GM23338 (cell line): ENCODE data around the gene DDX21. TPM values are rescaled to one million over a fixed set of nuclear protein-coding genes. Genes with fewer than 3 reads are reported as not detected.

ENCODE experiments used
- ATAC-seq: fragments of 200-7000 bp; cut with Tn5 transposase; 3 replicates; pipeline ENCODE4 v1.9.1; 2020
- DNase-seq: peaks from one replicate; pipeline ENCODE4 v3.0.0-alpha.2; 2015; ENCODE audit warnings: low spot score
- H2AFZ ChIP-seq: fragments of 200-600 bp; sonication (generic); 2 replicates; pipeline ENCODE4 v1.8.0; 2016; ENCODE audit warnings: antibody characterized with exemption, mild to moderate bottlenecking, moderate library complexity
- H3F3A ChIP-seq: fragments of 200-600 bp; sonication (generic); replicated peaks from 2 replicates; pipeline ENCODE4 v1.8.0; 2017; ENCODE audit warnings: antibody characterized with exemption, mixed run types, low read depth
- H3K27ac ChIP-seq: fragments of 200-600 bp; sonication (generic); 2 replicates; pipeline ENCODE4 v1.6.1; 2016; ENCODE audit warnings: low read depth
- H3K27me3 ChIP-seq: fragments of 200-600 bp; sonication (generic); 2 replicates; pipeline ENCODE4 v1.8.0; 2016; ENCODE audit warnings: mild to moderate bottlenecking, mixed run types, moderate library complexity; ENCODE audit not compliant: insufficient read depth
- H3K36me3 ChIP-seq: fragments of 200-600 bp; sonication (generic); 2 replicates; pipeline ENCODE4 v1.8.0; 2016; ENCODE audit warnings: mild to moderate bottlenecking; ENCODE audit not compliant: insufficient read depth
- H3K4me1 ChIP-seq: fragments of 200-600 bp; sonication (generic); 2 replicates; pipeline ENCODE4 v1.8.0; 2016; ENCODE audit warnings: mild to moderate bottlenecking, moderate library complexity; ENCODE audit not compliant: insufficient read depth
- H3K4me2 ChIP-seq: fragments of 200-600 bp; sonication (generic); 2 replicates; pipeline ENCODE4 v1.7.1; 2017; ENCODE audit warnings: mixed run types
- H3K4me3 ChIP-seq: fragments of 200-600 bp; sonication (generic); 2 replicates; pipeline ENCODE4 v1.6.1; 2016; ENCODE audit warnings: mixed run types
- H3K79me2 ChIP-seq: fragments of 200-600 bp; sonication (generic); replicated peaks from 2 replicates; pipeline ENCODE4 v1.8.0; 2017; ENCODE audit warnings: mild to moderate bottlenecking; ENCODE audit not compliant: insufficient read depth
- H3K9me2 ChIP-seq: fragments of 200-600 bp; sonication (generic); 2 replicates; pipeline ENCODE4 v1.8.0; 2017; ENCODE audit not compliant: insufficient read depth
- H4K20me1 ChIP-seq: fragments of 200-600 bp; sonication (generic); replicated peaks from 2 replicates; pipeline ENCODE4 v1.8.0; 2017; ENCODE audit warnings: mild to moderate bottlenecking; ENCODE audit not compliant: insufficient read depth
- H3K27ac Mint-ChIP-seq: 2 replicates; pipeline ENCODE4 v1.8.0; 2020; ENCODE audit warnings: inconsistent platforms, mild to moderate bottlenecking, moderate library complexity, mixed read lengths
- H3K27me3 Mint-ChIP-seq: 3 replicates; pipeline ENCODE4 v1.8.0; 2022; ENCODE audit warnings: low read depth, mild to moderate bottlenecking, moderate library complexity, mixed read lengths, inconsistent platforms; ENCODE audit not compliant: insufficient read depth, poor library complexity
- H3K36me3 Mint-ChIP-seq: 3 replicates; pipeline ENCODE4 v1.8.0; 2021; ENCODE audit warnings: low read depth, mild to moderate bottlenecking, inconsistent platforms, moderate library complexity, mixed read lengths
- H3K4me1 Mint-ChIP-seq: 3 replicates; pipeline ENCODE4 v1.8.0; 2020; ENCODE audit warnings: mild to moderate bottlenecking, inconsistent platforms, mixed read lengths
- H3K4me3 Mint-ChIP-seq: 3 replicates; pipeline ENCODE4 v1.8.0; 2021; ENCODE audit warnings: moderate library complexity, mild to moderate bottlenecking, inconsistent platforms, mixed read lengths
- H3K9me3 Mint-ChIP-seq: 3 replicates; pipeline ENCODE4 v1.8.0; 2020; ENCODE audit warnings: moderate library complexity, mild to moderate bottlenecking, inconsistent platforms, mixed read lengths
- EZH2 ChIP-seq: fragments of 200-600 bp; sonication (generic); IDR thresholded peaks from one replicate; pipeline ENCODE4 v1.8.0; 2017; ENCODE audit warnings: antibody characterized with exemption, mild to moderate bottlenecking, low read depth; ENCODE audit not compliant: unreplicated experiment
- EZH2phosphoT487 ChIP-seq: fragments of 200-600 bp; sonication (generic); IDR thresholded peaks from one replicate; pipeline ENCODE4 v1.8.1; 2018; ENCODE audit warnings: antibody characterized with exemption; ENCODE audit not compliant: unreplicated experiment
- JUNB ChIP-seq: IDR thresholded peaks from one replicate; pipeline ENCODE4 v1.6.1; 2016; ENCODE audit warnings: antibody characterized with exemption; ENCODE audit not compliant: unreplicated experiment
- NANOG ChIP-seq: IDR thresholded peaks from 2 replicates; pipeline ENCODE4 v1.6.1; 2016; ENCODE audit warnings: antibody characterized with exemption, borderline replicate concordance
- STAT1 ChIP-seq: IDR thresholded peaks from one replicate; pipeline ENCODE4 v1.6.1; 2016; ENCODE audit warnings: antibody characterized with exemption; ENCODE audit not compliant: unreplicated experiment
- ZNF114 ChIP-seq: fragments of 250-450 bp; sonication (Bioruptor Pico); IDR thresholded peaks from 2 replicates; pipeline ENCODE4 v1.5.0; 2020; ENCODE audit warnings: mild to moderate bottlenecking, moderate library complexity
- ZNF331 ChIP-seq: fragments of 250-450 bp; sonication (Bioruptor Pico); IDR thresholded peaks from 2 replicates; pipeline ENCODE4 v1.5.0; 2020; ENCODE audit warnings: low read depth, mild to moderate bottlenecking, moderate library complexity
- polyA plus RNA-seq: library from polyadenylated mRNA; unstranded; fragments of >200 nt; fragmentation: Nextera tagmentation; extraction: Ambion mirVana; gene quantifications from 2 replicates; pipeline ENCODE4 v1.2.1, GENCODE V29; 2016
- total RNA-seq: library from RNA; depleted of rRNA; stranded (reverse); fragments of >200 nt; shearing (Covaris generic); gene quantifications from 2 replicates; pipeline ENCODE4 v1.2.3, GENCODE V29; 2014
- TF ChIP-seq, protein P1 (sequence below): fragments of 250-450 bp; sonication (Bioruptor Pico); IDR thresholded peaks from 2 replicates; pipeline ENCODE4 v1.5.0; 2020; ENCODE audit warnings: mild to moderate bottlenecking, moderate library complexity
- TF ChIP-seq, protein P2 (sequence below): IDR thresholded peaks from one replicate; pipeline ENCODE4 v1.6.1; 2018; ENCODE audit warnings: antibody characterized with exemption; ENCODE audit not compliant: unreplicated experiment
- TF ChIP-seq, protein P3 (sequence below): IDR thresholded peaks from 2 replicates; pipeline ENCODE4 v1.6.1; 2016; ENCODE audit warnings: antibody characterized with exemption

The DDX21 gene
- total and polyA plus RNA-seq, 2 experiments from 2014 or later = 138 to 209 TPM

DNA sequence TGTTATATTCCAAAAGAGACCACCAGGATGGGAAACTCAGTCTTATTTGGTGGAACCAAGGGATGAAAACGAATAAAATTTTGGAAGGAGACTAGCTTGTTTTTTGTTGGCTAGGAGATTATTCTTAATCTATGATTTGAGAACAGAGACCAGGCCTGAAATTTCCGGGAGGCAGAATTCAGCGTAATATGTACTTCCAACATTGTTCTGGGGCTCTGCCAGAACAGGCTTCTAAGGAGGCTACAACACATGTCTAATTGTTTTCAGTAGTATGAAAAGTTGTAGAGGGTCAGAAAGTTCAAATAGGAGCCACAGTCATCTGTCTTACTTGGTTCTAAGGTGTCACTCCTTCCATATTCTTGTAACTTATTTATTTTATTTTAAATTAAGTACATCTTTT is 1.7 kb downstream of the DDX21 start (continued):
- TF ChIP-seq, protein P1, sequence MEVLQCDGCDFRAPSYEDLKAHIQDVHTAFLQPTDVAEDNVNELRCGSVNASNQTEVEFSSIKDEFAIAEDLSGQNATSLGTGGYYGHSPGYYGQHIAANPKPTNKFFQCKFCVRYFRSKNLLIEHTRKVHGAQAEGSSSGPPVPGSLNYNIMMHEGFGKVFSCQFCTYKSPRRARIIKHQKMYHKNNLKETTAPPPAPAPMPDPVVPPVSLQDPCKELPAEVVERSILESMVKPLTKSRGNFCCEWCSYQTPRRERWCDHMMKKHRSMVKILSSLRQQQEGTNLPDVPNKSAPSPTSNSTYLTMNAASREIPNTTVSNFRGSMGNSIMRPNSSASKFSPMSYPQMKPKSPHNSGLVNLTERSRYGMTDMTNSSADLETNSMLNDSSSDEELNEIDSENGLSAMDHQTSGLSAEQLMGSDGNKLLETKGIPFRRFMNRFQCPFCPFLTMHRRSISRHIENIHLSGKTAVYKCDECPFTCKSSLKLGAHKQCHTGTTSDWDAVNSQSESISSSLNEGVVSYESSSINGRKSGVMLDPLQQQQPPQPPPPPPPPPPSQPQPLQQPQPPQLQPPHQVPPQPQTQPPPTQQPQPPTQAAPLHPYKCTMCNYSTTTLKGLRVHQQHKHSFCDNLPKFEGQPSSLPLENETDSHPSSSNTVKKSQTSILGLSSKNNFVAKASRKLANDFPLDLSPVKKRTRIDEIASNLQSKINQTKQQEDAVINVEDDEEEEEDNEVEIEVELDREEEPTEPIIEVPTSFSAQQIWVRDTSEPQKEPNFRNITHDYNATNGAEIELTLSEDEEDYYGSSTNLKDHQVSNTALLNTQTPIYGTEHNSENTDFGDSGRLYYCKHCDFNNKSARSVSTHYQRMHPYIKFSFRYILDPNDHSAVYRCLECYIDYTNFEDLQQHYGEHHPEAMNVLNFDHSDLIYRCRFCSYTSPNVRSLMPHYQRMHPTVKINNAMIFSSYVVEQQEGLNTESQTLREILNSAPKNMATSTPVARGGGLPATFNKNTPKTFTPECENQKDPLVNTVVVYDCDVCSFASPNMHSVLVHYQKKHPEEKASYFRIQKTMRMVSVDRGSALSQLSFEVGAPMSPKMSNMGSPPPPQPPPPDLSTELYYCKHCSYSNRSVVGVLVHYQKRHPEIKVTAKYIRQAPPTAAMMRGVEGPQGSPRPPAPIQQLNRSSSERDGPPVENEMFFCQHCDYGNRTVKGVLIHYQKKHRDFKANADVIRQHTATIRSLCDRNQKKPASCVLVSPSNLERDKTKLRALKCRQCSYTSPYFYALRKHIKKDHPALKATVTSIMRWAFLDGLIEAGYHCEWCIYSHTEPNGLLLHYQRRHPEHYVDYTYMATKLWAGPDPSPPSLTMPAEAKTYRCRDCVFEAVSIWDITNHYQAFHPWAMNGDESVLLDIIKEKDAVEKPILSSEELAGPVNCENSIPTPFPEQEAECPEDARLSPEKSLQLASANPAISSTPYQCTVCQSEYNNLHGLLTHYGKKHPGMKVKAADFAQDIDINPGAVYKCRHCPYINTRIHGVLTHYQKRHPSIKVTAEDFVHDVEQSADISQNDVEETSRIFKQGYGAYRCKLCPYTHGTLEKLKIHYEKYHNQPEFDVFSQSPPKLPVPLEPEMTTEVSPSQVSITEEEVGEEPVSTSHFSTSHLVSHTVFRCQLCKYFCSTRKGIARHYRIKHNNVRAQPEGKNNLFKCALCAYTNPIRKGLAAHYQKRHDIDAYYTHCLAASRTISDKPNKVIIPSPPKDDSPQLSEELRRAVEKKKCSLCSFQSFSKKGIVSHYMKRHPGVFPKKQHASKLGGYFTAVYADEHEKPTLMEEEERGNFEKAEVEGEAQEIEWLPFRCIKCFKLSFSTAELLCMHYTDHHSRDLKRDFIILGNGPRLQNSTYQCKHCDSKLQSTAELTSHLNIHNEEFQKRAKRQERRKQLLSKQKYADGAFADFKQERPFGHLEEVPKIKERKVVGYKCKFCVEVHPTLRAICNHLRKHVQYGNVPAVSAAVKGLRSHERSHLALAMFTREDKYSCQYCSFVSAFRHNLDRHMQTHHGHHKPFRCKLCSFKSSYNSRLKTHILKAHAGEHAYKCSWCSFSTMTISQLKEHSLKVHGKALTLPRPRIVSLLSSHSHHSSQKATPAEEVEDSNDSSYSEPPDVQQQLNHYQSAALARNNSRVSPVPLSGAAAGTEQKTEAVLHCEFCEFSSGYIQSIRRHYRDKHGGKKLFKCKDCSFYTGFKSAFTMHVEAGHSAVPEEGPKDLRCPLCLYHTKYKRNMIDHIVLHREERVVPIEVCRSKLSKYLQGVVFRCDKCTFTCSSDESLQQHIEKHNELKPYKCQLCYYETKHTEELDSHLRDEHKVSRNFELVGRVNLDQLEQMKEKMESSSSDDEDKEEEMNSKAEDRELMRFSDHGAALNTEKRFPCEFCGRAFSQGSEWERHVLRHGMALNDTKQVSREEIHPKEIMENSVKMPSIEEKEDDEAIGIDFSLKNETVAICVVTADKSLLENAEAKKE = no peak
- TF ChIP-seq ZNF331 (CRISPR knock-in tag) (no peak), STAT1 (no peak), JUNB (no peak), EZH2phosphoT487 (no peak)

DNA sequence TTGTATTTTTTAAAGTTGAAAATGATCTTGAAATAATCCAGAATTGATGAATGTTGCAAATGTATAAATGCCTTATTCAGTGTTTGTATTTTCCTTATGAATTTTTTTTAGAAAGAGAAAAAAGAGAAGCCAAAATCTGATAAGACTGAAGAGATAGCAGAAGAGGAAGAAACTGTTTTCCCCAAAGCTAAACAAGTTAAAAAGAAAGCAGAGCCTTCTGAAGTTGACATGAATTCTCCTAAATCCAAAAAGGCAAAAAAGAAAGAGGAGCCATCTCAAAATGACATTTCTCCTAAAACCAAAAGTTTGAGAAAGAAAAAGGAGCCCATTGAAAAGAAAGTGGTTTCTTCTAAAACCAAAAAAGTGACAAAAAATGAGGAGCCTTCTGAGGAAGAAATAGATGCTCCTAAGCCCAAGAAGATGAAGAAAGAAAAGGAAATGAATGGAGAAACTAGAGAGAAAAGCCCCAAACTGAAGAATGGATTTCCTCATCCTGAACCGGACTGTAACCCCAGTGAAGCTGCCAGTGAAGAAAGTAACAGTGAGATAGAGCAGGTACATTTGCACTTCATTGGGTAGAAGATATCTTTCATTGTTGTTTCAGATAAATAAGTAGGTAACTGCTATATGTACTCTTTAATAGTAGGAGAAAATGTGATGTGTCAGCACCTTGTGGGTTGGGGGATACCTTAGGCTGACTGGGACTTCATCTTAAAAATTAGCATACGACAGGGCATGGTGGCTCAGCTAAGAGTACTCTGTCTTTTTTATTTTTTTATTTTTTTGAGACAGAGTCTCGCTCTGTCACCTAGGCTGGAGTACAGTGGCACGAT is 3.9 kb downstream of the DDX21 start:
- no peak overlapping the region; the same call in 2 of the 3 replicates for H3K4me3 Mint-ChIP-seq
- H3K4me1 Mint-ChIP-seq = peaks cover 9% of the 10 kb centered on the region; the same call in 2 of the 3 replicates
- Histone ChIP-seq H3K27me3 (no peaks in the 10 kb centered on the region), H3K4me1 (no peaks in the 10 kb centered on the region), H3K9me2 (no peaks in the 10 kb centered on the region), H3F3A (peaks cover 4% of the 10 kb centered on the region; the same call in 1 of the 2 replicates), H3K36me3 (peaks cover 59% of the 10 kb centered on the region), H4K20me1 (peaks cover 43% of the 10 kb centered on the region), H3K27ac (peak overlapping the region; percentile 67), H3K4me2 (no peak overlapping the region), H3K4me3 (no peak overlapping the region), H3K79me2 (peaks cover 93% of the 10 kb centered on the region), H2AFZ (no peak overlapping the region)
- DNase-seq = no peak
- ATAC-seq = no peak
- H3K9me3 Mint-ChIP-seq = peaks cover 3% of the 10 kb centered on the region; the same call in 2 of the 3 replicates
- H3K27me3 Mint-ChIP-seq = peaks cover 10% of the 10 kb centered on the region
- peaks cover 80% of the 10 kb centered on the region for H3K36me3 Mint-ChIP-seq
- no peak overlapping the region; the same call in 1 of the 2 replicates for H3K27ac Mint-ChIP-seq
- TF ChIP-seq ZNF331 (CRISPR knock-in tag) = no peak
- no peak for TF ChIP-seq STAT1
- TF ChIP-seq, protein P2, sequence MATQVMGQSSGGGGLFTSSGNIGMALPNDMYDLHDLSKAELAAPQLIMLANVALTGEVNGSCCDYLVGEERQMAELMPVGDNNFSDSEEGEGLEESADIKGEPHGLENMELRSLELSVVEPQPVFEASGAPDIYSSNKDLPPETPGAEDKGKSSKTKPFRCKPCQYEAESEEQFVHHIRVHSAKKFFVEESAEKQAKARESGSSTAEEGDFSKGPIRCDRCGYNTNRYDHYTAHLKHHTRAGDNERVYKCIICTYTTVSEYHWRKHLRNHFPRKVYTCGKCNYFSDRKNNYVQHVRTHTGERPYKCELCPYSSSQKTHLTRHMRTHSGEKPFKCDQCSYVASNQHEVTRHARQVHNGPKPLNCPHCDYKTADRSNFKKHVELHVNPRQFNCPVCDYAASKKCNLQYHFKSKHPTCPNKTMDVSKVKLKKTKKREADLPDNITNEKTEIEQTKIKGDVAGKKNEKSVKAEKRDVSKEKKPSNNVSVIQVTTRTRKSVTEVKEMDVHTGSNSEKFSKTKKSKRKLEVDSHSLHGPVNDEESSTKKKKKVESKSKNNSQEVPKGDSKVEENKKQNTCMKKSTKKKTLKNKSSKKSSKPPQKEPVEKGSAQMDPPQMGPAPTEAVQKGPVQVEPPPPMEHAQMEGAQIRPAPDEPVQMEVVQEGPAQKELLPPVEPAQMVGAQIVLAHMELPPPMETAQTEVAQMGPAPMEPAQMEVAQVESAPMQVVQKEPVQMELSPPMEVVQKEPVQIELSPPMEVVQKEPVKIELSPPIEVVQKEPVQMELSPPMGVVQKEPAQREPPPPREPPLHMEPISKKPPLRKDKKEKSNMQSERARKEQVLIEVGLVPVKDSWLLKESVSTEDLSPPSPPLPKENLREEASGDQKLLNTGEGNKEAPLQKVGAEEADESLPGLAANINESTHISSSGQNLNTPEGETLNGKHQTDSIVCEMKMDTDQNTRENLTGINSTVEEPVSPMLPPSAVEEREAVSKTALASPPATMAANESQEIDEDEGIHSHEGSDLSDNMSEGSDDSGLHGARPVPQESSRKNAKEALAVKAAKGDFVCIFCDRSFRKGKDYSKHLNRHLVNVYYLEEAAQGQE = no peak
- no peak for TF ChIP-seq ZNF114 (CRISPR knock-in tag)
- no peak for TF ChIP-seq NANOG
- TF ChIP-seq, protein P3, sequence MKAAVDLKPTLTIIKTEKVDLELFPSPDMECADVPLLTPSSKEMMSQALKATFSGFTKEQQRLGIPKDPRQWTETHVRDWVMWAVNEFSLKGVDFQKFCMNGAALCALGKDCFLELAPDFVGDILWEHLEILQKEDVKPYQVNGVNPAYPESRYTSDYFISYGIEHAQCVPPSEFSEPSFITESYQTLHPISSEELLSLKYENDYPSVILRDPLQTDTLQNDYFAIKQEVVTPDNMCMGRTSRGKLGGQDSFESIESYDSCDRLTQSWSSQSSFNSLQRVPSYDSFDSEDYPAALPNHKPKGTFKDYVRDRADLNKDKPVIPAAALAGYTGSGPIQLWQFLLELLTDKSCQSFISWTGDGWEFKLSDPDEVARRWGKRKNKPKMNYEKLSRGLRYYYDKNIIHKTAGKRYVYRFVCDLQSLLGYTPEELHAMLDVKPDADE = no peak
- no peak for TF ChIP-seq EZH2
